Hepatocyte (in vitro differentiated cells): ENCODE data around the gene ACY1.

Source experiments
- EZH2 ChIP-seq: fragments of 200-600 bp; sonication (generic); IDR thresholded peaks from 2 replicates; pipeline ENCODE4 v1.6.1; 2016; ENCODE audit warnings: antibody characterized with exemption, mild to moderate bottlenecking, borderline replicate concordance
- EZH2phosphoT487 ChIP-seq: fragments of 200-600 bp; sonication (generic); IDR thresholded peaks from one replicate; pipeline ENCODE4 v1.6.1; 2018; ENCODE audit warnings: antibody characterized with exemption, mild to moderate bottlenecking, low read depth, moderate library complexity; ENCODE audit not compliant: unreplicated experiment, severe bottlenecking
- TF ChIP-seq, protein P1 (sequence below): fragments of 200-600 bp; sonication (generic); IDR thresholded peaks from 2 replicates; pipeline ENCODE4 v1.5.1; 2016; ENCODE audit warnings: antibody characterized with exemption, mild to moderate bottlenecking; ENCODE audit not compliant: poor library complexity

DNA sequence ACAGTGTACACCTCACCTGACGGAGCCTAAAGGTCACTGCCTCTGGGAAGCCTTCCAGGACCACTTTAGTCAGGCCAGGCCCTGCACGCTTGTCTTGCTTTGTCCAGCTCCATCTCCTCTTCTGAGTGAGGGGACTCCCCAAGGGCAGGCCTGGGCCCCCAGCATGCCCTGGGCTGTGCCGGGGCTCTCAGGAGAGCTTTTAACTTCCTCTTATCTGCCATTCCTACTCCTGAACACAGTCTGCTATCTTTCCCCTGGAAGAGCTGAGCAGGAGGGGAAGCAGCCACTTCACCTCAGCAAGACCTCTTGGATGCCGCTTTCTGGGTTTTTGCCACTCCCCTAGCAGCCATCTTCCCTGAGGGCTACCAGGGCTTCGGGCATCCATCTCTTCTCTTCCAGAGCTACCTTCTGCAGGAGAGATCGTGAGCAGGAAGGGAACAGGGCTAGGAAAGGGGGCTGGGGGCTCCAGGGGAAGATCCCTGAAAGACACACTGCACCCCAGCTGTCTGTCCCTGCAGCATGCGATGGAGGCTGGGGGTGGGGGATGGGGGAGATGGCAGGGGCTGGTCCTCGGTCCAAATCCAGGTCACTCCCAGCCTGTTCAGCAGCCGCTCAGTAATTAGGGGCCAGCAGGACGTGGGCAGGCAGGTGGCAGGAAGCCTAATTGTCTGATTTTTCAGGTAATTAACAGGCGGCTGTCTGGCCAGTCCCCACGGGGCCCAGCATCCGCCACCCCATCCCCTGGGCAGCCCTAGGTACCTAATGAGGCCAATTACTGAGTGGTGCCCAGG, 32.3 kb downstream of the ACY1 start:
- TF ChIP-seq, protein P1, sequence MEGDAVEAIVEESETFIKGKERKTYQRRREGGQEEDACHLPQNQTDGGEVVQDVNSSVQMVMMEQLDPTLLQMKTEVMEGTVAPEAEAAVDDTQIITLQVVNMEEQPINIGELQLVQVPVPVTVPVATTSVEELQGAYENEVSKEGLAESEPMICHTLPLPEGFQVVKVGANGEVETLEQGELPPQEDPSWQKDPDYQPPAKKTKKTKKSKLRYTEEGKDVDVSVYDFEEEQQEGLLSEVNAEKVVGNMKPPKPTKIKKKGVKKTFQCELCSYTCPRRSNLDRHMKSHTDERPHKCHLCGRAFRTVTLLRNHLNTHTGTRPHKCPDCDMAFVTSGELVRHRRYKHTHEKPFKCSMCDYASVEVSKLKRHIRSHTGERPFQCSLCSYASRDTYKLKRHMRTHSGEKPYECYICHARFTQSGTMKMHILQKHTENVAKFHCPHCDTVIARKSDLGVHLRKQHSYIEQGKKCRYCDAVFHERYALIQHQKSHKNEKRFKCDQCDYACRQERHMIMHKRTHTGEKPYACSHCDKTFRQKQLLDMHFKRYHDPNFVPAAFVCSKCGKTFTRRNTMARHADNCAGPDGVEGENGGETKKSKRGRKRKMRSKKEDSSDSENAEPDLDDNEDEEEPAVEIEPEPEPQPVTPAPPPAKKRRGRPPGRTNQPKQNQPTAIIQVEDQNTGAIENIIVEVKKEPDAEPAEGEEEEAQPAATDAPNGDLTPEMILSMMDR = no peak
- no peak for TF ChIP-seq EZH2
- no peak for TF ChIP-seq EZH2phosphoT487
